Esophagus muscularis mucosa (tissue), 3 donors: Measurements from ENCODE around the gene NRXN3.

ENCODE experiments used
- CTCF ChIP-seq, 3 experiments: fragments of 200-600 bp in 2 of 3; fragments of 450-650 bp in 1 of 3; sonication (generic) in 2 of 3; IDR thresholded peaks; one replicate each; pipeline ENCODE4 v1.5.1; 2017 to 2019; ENCODE audit warnings: antibody characterized with exemption in 3 of 3, mild to moderate bottlenecking in 2 of 3, moderate library complexity in 1 of 3
- EP300 ChIP-seq: sonication (generic); formaldehyde crosslinking; IDR thresholded peaks from one replicate; pipeline ENCODE4 v1.6.1; 2017; ENCODE audit warnings: antibody characterized with exemption

GRCh38 chr14:79660053-79660939, 1490.1 kb downstream of the NRXN3 start:
- TF ChIP-seq CTCF (IDR thresholded peaks at IDR 0.05): no peak
- TF ChIP-seq EP300: no peak
